Endometrial microvascular endothelial cells (primary cell): ENCODE measurements around the gene USP24. TPM values are rescaled to one million over a fixed set of nuclear protein-coding genes. Genes with fewer than 3 reads are reported as not detected.

Source experiments
- in situ Hi-C: cut with HindIII; loops from 2 replicates; pipeline ENCODE4 v1.10.0; 2017; ENCODE audit warnings: low sequenced_read_pairs, low pct_unique_long_range_greater_than_20kb; ENCODE audit errors: inconsistent ontology term
- total RNA-seq: library from RNA; depleted of rRNA; stranded (reverse); fragments of >200 nt; gene quantifications from one replicate; pipeline ENCODE4 v1.2.3, GENCODE V29; 2015; ENCODE audit errors: inconsistent ontology term

Gene USP24
- 22.5 TPM for total RNA-seq

DNA sequence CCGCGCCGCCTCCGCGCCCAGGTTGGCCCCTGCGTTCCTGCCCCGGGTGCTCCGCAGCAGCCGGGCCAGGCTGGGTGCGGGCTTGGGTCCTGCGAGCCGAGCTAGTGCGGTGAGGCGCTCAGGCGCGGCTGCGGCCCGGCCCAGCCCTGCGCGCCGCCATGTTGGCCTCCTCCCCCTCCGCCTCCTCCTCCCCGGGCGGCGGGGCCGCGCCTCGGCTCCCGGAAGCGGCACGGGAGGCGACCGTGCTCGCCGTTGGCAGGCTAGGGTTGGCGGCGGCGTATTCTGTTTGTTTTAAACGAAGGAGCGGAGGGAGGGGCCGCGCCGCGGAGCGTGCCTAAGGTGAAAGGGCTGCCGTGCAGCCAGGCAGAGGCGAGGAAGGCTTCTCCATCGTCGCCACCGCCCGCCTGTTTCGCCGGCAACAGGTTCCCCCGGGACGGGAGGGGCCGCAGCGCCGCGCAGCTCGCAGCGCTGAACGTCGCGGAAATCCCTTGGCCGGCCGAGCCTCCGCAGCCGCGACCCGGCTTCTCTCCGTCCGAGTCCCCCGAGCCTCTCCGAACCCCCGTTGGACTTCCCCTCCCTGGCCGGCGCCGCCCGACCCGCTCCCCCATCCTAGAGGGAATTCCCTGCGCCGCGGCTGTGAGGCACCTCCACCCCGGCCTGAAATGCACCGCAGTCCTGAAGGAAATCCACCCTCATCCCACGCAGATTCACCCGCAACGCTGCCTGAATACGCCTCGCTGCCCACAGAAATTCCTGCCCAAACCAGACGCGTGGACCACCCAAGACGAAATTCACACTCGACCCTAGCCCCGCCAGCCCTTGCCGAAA is at the start of gene USP24:
Gene USP24 (minus strand): TSS at position 171 of the 828 bp plus-strand sequence. CDS start 251 bp downstream, outside the sequence.
- in situ Hi-C loops: no loop called here

GRCh38 chr1:55262822-55263221 is 47.7 kb upstream of the USP24 start:
- in situ Hi-C loops: no loop called here

- in situ Hi-C loops: no loop called here
Observed at GRCh38 chr1:55259911-55260609, 44.9 kb upstream of the USP24 start.

DNA sequence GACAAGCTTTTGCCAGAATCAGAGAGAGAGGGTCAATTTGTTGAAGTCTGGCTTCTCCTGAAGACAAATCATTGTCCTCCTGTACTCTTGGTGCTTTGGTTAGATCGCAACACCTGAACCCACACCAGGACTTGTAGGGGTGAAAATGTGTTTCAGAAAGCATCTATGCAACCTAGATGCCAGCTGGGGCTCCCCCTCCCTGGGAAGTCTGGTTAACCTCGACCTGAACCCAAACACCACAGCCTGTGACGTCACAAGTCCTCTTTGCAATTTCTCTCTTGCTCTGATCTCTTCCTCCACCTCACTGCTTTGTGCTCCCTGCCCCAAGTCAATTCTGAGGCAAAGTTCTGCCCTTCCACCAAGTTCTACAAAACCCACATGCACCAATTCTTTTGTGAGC is 42.8 kb upstream of the USP24 start:
- in situ Hi-C loops: no loop called here

DNA sequence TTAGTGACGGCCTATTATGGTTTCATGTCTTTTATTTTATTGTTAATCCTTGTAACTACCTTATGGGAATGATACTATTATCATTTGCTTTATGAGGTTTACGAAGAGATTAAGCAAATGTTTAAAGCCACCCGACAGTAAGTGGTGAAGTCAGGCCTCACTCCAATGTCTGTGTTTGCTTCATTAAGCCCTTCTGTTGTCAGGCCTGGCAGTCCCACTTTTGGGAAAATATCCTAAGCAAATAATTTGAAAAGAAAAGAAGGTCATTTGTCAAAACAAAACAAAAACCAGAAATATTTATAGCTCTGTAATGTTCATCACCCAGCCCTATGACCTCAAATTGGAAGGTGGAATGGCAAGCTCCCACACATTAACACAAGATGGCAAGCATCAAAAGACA is 40.7 kb upstream of the USP24 start:
- in situ Hi-C loops: no loop called here

- in situ Hi-C loops: no loop called here
Observed at GRCh38 chr1:55252942-55253589, 37.9 kb upstream of the USP24 start.

DNA sequence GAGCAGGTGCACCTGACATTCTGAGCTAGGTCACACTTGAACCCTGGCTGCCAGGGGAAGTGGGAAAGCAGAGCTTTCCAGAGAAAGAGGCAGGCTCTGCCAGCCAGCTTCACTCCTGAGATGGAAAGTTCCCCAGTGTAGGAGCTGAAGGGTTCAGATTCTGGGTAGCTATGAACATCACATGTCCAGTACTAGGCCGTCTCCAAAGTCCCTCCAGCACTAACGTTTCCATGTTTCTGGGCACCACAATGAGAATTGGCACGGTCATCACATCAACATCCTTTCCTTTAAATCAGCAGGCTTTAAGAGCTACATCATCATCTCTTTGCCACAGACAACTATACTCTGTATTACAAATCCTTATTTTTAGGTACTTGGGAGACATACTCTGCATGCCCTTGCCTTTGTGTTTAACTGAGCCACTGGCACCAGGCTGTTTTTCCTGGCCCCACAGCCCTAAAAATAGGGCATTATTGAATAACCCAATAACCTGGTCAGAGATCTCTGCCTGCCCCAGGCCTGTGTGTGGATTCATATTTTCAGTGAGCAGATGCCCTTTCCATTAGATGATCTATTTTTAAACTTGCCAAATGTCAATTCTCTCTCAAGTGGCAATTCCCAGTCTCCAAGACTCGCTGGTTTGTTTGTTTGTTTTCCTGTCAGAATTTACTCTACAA is 35.4 kb upstream of the USP24 start:
- in situ Hi-C loops: no loop called here

- in situ Hi-C loops: no loop called here
Observed at GRCh38 chr1:55249646-55250398, 34.7 kb upstream of the USP24 start.

- in situ Hi-C loops: no loop called here
Observed at GRCh38 chr1:55246896-55247295, 31.7 kb upstream of the USP24 start.

- in situ Hi-C loops: no loop called here
Observed at GRCh38 chr1:55246331-55246730, 31.2 kb upstream of the USP24 start.

DNA sequence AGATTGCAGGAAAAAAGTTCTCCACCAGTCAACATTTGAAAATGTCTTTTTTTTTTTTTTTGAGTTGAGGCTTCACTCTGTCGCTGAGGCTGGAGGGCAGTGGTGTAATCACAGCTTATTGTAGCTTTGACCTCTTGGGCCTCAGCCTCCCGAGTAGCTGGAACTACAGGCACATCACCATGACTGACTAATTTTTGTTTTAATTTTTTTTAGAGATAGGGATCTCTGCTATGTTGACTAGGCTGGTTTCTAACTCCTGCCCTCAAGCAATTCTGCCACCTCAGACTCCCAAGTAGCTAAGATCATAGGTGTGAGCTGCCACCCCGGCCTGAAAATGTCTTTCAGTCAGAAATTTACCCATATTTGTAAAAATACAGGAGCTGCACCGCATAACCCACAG is 30.6 kb upstream of the USP24 start:
- in situ Hi-C loops: no loop called here

GRCh38 chr1:55244476-55245099 is 29.4 kb upstream of the USP24 start:
- in situ Hi-C loops: no loop called here

DNA sequence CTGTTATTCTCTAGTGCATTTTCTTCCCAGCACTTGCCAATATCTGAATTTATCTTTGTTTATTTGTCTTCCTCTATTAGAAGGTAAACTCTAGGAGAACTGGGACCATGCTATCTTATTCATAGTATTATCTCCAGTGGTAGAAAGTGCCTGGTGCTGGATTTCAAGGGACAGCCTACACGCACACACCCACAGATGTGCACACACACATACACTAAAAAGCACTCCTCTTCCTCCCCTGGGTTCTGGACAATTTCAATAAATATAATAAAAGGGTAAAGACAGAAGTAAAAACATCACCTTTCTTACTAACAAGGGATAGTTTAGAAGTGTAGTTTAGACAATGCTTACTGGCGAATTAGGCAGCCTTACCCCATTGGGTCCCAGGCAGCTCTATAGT is 28.5 kb upstream of the USP24 start:
- in situ Hi-C loops: no loop called here

- in situ Hi-C loops: no loop called here
Observed at GRCh38 chr1:55239548-55239947, 24.4 kb upstream of the USP24 start.

DNA sequence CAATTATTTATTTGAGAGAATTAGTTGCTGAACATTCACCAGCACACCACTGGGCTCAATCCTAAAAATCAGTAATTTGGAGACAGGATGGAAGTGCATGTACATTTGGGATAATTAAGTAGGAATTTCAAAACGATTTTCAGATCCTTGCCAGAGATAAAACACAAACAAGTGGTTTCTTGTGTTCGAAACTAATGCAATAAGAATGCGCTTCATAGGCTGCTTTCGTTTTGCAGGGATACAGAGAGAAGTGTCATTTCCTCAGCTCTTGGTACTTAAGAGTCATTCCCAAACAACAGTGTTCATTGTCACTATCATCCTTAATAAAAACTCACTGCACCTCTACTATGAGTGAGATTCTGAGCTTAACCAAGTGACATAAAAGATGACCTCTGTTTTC is 20.6 kb upstream of the USP24 start:
- in situ Hi-C loops: no loop called here

DNA sequence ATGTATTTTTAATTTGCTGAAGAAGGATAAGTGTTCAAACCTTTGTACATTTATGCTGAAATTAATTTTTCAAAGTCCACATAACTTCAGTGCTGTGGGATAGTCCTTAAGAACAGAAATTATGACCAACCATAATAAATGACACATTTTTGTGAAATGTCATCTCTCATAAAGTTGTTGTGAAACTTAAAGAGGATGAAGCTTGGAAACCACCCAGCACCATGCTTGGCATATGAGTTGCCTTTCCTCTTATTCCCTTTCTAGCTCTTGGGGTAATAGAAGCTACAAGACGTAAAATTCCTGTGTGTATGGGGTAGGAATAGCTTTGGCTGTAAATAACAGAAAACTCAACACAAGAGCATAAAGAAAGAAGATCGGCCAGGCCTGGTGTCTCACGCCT is 18.9 kb upstream of the USP24 start:
- in situ Hi-C loops: no loop called here

- in situ Hi-C loops: no loop called here
Observed at GRCh38 chr1:55233145-55233777, 18.1 kb upstream of the USP24 start.
